HepG2 (cell line): ENCODE results near the gene PEF1. TPM values are rescaled to one million over a fixed set of nuclear protein-coding genes. Genes with fewer than 3 reads are reported as not detected.

Source experiments
- HCFC1 ChIP-seq: fragments of 150-350 bp; IDR thresholded peaks from 2 replicates; pipeline ENCODE4 v1.6.1; 2014; ENCODE audit warnings: low read depth, low read length
- IRX3 ChIP-seq: sonication (generic); formaldehyde crosslinking; IDR thresholded peaks from 2 replicates; pipeline ENCODE4 v1.8.1; 2023; ENCODE audit warnings: mild to moderate bottlenecking, low read depth, missing genetic modification reagents, borderline replicate concordance
- KDM5A ChIP-seq: fragments of 200-600 bp; sonication (generic); IDR thresholded peaks from 2 replicates; pipeline ENCODE4 v1.7.0; 2018; ENCODE audit warnings: antibody characterized with exemption, mild to moderate bottlenecking, low read length, borderline replicate concordance
- POLR2AphosphoS5 ChIP-seq: IDR thresholded peaks from 2 replicates; pipeline ENCODE4 v1.6.1; 2012; ENCODE audit warnings: low read depth, low read length
- RBAK ChIP-seq: sonication (generic); formaldehyde crosslinking; IDR thresholded peaks from 2 replicates; pipeline ENCODE4 v1.5.1; 2020; ENCODE audit warnings: mild to moderate bottlenecking, missing genetic modification reagents
- WIZ ChIP-seq: sonication (generic); formaldehyde crosslinking; IDR thresholded peaks from 2 replicates; pipeline ENCODE4 v1.5.1; 2020; ENCODE audit warnings: mild to moderate bottlenecking, missing genetic modification reagents
- ZBTB7B ChIP-seq: sonication (generic); formaldehyde crosslinking; IDR thresholded peaks from 2 replicates; pipeline ENCODE4 v1.4.0; 2020; ENCODE audit warnings: missing genetic modification reagents
- ZNF343 ChIP-seq: sonication (generic); formaldehyde crosslinking; IDR thresholded peaks from 2 replicates; pipeline ENCODE4 v1.4.0; 2020; ENCODE audit warnings: mild to moderate bottlenecking, missing genetic modification reagents
- ZNF460 ChIP-seq: sonication (generic); formaldehyde crosslinking; IDR thresholded peaks from 2 replicates; pipeline ENCODE4 v1.5.1; 2020; ENCODE audit warnings: missing genetic modification reagents, mild to moderate bottlenecking, borderline replicate concordance
- ZNF747 ChIP-seq: sonication (generic); formaldehyde crosslinking; IDR thresholded peaks from 2 replicates; pipeline ENCODE4 v1.8.1; 2023; ENCODE audit warnings: missing genetic modification reagents, mild to moderate bottlenecking, borderline replicate concordance
- polyA plus RNA-seq, 8 experiments: library from polyadenylated mRNA; depleted of rRNA in 3 of 8; stranded (reverse) in 7 of 8; unstranded in 1 of 8; fragments of >200 nt; fragmentation: Illumina TruSeq in 4 of 8; extraction: Trizol in 4 of 8; gene quantifications; 2 replicates each; pipeline versions ENCODE4 v1.2.1 to v1.2.3, GENCODE V29; 2011 to 2016; ENCODE audit warnings: low read depth in 4 of 8, missing spikeins in 1 of 8, mixed read lengths in 1 of 8; ENCODE audit not compliant: insufficient read depth in 1 of 8
- total RNA-seq, 5 experiments: library from RNA; depleted of rRNA; stranded (reverse); fragments of >200 nt; fragmentation: Illumina TruSeq; extraction: Trizol; gene quantifications; 2 replicates each; pipeline ENCODE4 v1.2.3, GENCODE V29; 2016; ENCODE audit warnings: low read depth in 1 of 5
- TF ChIP-seq, protein P1 (sequence below): sonication (generic); formaldehyde crosslinking; IDR thresholded peaks from 2 replicates; pipeline ENCODE4 v1.5.0; 2020; ENCODE audit warnings: mild to moderate bottlenecking, missing genetic modification reagents
- TF ChIP-seq, protein P2 (sequence below): sonication (generic); formaldehyde crosslinking; IDR thresholded peaks from 2 replicates; pipeline ENCODE4 v1.8.1; 2023; ENCODE audit warnings: mild to moderate bottlenecking, inconsistent platforms, moderate library complexity, missing genetic modification reagents, borderline replicate concordance
- TF ChIP-seq, protein P3 (sequence below): sonication (generic); formaldehyde crosslinking; IDR thresholded peaks from 2 replicates; pipeline ENCODE4 v1.8.1; 2023; ENCODE audit warnings: missing genetic modification reagents, inconsistent platforms, borderline replicate concordance
- TF ChIP-seq, protein P4 (sequence below): sonication (generic); formaldehyde crosslinking; IDR thresholded peaks from 2 replicates; pipeline ENCODE4 v1.9.0; 2021; ENCODE audit warnings: missing genetic modification reagents, borderline replicate concordance
- TF ChIP-seq, protein P5 (sequence below): sonication (generic); formaldehyde crosslinking; IDR thresholded peaks from 2 replicates; pipeline ENCODE4 v1.5.1; 2020; ENCODE audit warnings: mild to moderate bottlenecking, missing genetic modification reagents
- TF ChIP-seq, protein P6 (sequence below): sonication (generic); formaldehyde crosslinking; IDR thresholded peaks from 2 replicates; pipeline ENCODE4 v1.4.0; 2020; ENCODE audit warnings: missing genetic modification reagents

PEF1 gene
- total and polyA plus RNA-seq, 2 of the 13 experiments (the other 11 are each of a cell fraction or from before 2014, with no cell fraction given), result 57.1 to 57.8 TPM

DNA sequence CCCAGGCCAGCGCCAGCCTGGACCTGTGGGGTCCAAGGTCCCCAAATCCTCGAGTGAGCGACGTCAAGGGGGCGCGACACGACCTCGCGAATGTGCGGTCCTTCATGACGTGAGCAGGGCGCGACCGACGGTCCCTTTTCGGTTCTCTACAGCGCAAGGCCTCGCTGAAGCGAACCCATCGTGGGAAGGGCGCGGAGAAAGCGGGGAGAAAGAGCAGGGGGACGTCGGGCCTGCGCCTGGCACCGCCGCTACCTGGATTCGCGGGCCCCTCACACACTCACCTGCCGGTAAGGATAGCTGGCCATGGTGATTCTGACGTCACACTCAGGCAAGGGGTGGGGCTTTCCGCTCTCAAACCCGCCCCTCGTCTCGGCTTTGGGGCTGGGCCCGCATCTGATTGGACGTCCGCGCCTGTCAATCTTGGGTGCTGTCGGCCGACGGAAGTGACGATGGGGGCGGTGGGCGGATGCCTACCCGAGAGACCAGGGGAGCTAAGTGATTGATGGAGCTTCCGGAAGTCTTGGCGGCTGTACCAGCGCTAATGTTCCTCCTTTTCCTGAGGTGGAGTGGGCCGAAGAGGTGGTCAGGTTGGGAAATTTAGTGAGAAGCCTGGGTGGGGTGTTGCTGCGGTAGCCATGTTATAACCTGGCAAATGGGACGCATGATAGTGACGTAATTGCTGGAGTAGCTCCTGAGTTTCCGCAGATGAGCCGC is at the start of gene PEF1 (continued):
- TF ChIP-seq, protein P1, sequence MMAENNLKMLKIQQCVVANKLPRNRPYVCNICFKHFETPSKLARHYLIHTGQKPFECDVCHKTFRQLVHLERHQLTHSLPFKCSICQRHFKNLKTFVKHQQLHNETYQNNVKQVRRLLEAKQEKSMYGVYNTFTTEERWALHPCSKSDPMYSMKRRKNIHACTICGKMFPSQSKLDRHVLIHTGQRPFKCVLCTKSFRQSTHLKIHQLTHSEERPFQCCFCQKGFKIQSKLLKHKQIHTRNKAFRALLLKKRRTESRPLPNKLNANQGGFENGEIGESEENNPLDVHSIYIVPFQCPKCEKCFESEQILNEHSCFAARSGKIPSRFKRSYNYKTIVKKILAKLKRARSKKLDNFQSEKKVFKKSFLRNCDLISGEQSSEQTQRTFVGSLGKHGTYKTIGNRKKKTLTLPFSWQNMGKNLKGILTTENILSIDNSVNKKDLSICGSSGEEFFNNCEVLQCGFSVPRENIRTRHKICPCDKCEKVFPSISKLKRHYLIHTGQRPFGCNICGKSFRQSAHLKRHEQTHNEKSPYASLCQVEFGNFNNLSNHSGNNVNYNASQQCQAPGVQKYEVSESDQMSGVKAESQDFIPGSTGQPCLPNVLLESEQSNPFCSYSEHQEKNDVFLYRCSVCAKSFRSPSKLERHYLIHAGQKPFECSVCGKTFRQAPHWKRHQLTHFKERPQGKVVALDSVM (CRISPR knock-in tag), result no peak
- TF ChIP-seq, protein P2, sequence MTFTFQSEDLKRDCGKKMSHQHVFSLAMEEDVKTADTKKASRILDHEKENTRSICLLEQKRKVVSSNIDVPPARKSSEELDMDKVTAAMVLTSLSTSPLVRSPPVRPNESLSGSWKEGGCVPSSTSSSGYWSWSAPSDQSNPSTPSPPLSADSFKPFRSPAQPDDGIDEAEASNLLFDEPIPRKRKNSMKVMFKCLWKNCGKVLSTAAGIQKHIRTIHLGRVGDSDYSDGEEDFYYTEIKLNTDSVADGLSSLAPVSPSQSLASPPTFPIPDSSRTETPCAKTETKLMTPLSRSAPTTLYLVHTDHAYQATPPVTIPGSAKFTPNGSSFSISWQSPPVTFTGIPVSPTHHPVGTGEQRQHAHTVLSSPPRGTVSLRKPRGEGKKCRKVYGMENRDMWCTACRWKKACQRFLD, result 0 out of 2 replicates have a peak, but pooled peaks have one; percentile 51
- TF ChIP-seq IRX3 (CRISPR knock-in tag) (no peak), HCFC1 (peak; percentile 74), POLR2AphosphoS5 (peak; percentile 44), ZNF747 (CRISPR knock-in tag) (no peak), WIZ (CRISPR knock-in tag) (0 out of 2 replicates have a peak, but pooled peaks have one; percentile 39), ZNF460 (CRISPR knock-in tag) (no peak), ZBTB7B (CRISPR knock-in tag) (peak; percentile 70; the same call in 1 of the 2 replicates), ZNF343 (peak; percentile 70; the same call in 1 of the 2 replicates), KDM5A (peak; percentile 97), RBAK (CRISPR knock-in tag) (no peak)
- TF ChIP-seq, protein P3, sequence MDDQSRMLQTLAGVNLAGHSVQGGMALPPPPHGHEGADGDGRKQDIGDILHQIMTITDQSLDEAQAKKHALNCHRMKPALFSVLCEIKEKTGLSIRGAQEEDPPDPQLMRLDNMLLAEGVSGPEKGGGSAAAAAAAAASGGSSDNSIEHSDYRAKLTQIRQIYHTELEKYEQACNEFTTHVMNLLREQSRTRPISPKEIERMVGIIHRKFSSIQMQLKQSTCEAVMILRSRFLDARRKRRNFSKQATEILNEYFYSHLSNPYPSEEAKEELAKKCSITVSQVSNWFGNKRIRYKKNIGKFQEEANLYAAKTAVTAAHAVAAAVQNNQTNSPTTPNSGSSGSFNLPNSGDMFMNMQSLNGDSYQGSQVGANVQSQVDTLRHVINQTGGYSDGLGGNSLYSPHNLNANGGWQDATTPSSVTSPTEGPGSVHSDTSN (CRISPR knock-in tag), result no peak
- TF ChIP-seq, protein P4, sequence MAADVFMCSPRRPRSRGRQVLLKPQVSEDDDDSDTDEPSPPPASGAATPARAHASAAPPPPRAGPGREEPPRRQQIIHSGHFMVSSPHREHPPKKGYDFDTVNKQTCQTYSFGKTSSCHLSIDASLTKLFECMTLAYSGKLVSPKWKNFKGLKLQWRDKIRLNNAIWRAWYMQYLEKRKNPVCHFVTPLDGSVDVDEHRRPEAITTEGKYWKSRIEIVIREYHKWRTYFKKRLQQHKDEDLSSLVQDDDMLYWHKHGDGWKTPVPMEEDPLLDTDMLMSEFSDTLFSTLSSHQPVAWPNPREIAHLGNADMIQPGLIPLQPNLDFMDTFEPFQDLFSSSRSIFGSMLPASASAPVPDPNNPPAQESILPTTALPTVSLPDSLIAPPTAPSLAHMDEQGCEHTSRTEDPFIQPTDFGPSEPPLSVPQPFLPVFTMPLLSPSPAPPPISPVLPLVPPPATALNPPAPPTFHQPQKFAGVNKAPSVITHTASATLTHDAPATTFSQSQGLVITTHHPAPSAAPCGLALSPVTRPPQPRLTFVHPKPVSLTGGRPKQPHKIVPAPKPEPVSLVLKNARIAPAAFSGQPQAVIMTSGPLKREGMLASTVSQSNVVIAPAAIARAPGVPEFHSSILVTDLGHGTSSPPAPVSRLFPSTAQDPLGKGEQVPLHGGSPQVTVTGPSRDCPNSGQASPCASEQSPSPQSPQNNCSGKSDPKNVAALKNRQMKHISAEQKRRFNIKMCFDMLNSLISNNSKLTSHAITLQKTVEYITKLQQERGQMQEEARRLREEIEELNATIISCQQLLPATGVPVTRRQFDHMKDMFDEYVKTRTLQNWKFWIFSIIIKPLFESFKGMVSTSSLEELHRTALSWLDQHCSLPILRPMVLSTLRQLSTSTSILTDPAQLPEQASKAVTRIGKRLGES, result no peak
- TF ChIP-seq, protein P5, sequence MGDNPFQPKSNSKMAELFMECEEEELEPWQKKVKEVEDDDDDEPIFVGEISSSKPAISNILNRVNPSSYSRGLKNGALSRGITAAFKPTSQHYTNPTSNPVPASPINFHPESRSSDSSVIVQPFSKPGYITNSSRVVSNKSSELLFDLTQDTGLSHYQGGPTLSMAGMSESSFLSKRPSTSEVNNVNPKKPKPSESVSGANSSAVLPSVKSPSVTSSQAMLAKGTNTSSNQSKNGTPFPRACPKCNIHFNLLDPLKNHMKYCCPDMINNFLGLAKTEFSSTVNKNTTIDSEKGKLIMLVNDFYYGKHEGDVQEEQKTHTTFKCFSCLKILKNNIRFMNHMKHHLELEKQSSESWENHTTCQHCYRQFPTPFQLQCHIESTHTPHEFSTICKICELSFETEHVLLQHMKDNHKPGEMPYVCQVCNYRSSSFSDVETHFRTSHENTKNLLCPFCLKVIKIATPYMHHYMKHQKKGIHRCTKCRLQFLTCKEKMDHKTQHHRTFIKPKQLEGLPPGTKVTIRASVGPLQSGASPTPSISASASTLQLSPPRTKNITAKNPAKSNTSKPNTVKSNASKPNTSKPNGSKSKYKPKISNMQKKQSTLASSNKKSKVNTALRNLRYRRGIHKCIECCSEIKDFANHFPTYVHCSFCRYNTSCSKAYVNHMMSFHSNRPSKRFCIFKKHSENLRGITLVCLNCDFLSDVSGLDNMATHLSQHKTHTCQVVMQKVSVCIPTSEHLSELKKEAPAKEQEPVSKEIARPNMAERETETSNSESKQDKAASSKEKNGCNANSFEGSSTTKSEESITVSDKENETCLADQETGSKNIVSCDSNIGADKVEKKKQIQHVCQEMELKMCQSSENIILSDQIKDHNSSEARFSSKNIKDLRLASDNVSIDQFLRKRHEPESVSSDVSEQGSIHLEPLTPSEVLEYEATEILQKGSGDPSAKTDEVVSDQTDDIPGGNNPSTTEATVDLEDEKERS, result no peak
- TF ChIP-seq, protein P6, sequence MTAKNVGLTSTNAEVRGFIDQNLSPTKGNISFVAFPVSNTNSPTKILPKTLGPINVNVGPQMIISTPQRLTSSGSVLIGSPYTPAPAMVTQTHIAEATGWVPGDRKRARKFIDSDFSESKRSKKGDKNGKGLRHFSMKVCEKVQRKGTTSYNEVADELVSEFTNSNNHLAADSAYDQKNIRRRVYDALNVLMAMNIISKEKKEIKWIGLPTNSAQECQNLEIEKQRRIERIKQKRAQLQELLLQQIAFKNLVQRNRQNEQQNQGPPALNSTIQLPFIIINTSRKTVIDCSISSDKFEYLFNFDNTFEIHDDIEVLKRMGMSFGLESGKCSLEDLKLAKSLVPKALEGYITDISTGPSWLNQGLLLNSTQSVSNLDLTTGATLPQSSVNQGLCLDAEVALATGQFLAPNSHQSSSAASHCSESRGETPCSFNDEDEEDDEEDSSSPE (CRISPR knock-in tag), result peak; percentile 69
